ENCODE results near the gene CALB2.

GRCh38 chr16:71365021-71365420 is 6.5 kb downstream of the CALB2 start:
- TF ChIP-seq CTCF (IDR thresholded peaks at IDR 0.05), result no peak
- TF ChIP-seq ZFX (IDR thresholded peaks at IDR 0.05; ENCODE audit: borderline replicate concordance), result no peak

All from 22Rv1 (cell line).